ENCODE data around the gene LHFPL2. TPM values are rescaled to one million over a fixed set of nuclear protein-coding genes. Genes with fewer than 3 reads are reported as not detected.
A peak's percentile ranks its signal among the peaks of the same experiment; 100 is the strongest.

LHFPL2 gene
- total and polyA plus RNA-seq, 9 of the 15 experiments (the other 6 are each of a cell fraction or from before 2014, with no cell fraction given) = 1.0 to 6.6 (median 4.6) TPM

DNA sequence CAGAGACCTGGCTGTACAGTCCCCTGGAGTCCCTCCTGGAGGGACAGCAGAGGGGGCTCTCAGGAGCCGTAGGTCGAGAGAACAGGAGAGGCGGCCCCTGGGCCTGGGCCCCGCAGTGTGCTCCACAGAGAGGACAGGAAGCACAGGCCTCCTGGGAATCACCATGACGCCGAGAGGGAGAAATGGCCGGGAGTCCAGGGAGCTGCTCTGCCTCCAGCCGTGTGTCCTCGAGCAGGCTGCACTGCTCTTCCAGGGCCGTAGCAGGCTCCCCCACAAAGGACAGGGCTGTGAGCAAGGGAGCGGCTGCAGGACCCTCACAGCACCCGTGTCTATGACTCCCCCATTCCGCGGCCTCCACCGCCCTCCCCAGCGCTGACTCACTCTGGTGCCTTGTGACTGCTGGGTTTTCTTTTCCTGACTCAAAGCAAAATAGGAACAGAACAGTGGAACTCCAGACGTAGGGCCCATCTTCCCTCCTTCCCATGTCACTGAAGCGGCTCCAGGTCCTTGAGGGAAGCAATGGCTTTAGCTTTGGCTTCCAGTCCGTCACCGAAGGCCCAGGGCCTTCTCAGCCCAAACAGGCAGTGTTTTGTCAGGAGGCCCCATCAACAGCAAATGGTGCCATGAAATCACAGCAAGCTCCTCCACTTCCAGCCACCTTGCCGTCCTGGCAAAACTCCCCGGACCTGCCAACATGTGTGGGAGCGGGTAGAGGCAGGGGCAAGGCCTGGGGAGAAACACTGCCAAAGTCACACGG is 114.2 kb downstream of the LHFPL2 start (continued):
- TF ChIP-seq HBP1 (CRISPR knock-in tag; IDR thresholded peaks at IDR 0.05) = no peak
- TF ChIP-seq ZNF395 (CRISPR knock-in tag; IDR thresholded peaks at IDR 0.05) = 0 out of 2 replicates have a peak, but pooled peaks have one; percentile 28
- TF ChIP-seq HEY1 (CRISPR knock-in tag; IDR thresholded peaks at IDR 0.05; ENCODE audit: borderline replicate concordance) = no peak
- TF ChIP-seq MYC (IDR thresholded peaks at IDR 0.05; ENCODE audit: low read depth, low read length) = no peak
- TF ChIP-seq MYC (CRISPR knock-in tag; IDR thresholded peaks at IDR 0.05; ENCODE audit: borderline replicate concordance, low read depth) = no peak
- no peak for TF ChIP-seq ZEB2 (IDR thresholded peaks at IDR 0.05)
- no peak for TF ChIP-seq LCOR (CRISPR knock-in tag; IDR thresholded peaks at IDR 0.05)
- no peak for TF ChIP-seq MIER1 (IDR thresholded peaks at IDR 0.05; ENCODE audit: low read depth)
- TF ChIP-seq XRCC3 (IDR thresholded peaks at IDR 0.05) = no peak
- TF ChIP-seq PATZ1 (CRISPR knock-in tag; IDR thresholded peaks at IDR 0.05; ENCODE audit: borderline replicate concordance) = no peak
- peak; percentile 27; the same call in 1 of the 2 replicates for TF ChIP-seq ARID1B (IDR thresholded peaks at IDR 0.05)
- TF ChIP-seq STAT5B (CRISPR knock-in tag; IDR thresholded peaks at IDR 0.05) = no peak
- TF ChIP-seq NELFE (IDR thresholded peaks at IDR 0.05; ENCODE audit: insufficient read depth, insufficient read length) = no peak
- no peak for TF ChIP-seq TOE1 (IDR thresholded peaks at IDR 0.05; ENCODE audit: borderline replicate concordance)
- no peak for TF ChIP-seq TOE1 (CRISPR knock-in tag; IDR thresholded peaks at IDR 0.05; ENCODE audit: borderline replicate concordance, low read depth)
- no peak for TF ChIP-seq ZSCAN29 (IDR thresholded peaks at IDR 0.05)

All from K562 (cell line).